ENCODE results near the gene CNTNAP5.

CNTNAP5 gene

DNA sequence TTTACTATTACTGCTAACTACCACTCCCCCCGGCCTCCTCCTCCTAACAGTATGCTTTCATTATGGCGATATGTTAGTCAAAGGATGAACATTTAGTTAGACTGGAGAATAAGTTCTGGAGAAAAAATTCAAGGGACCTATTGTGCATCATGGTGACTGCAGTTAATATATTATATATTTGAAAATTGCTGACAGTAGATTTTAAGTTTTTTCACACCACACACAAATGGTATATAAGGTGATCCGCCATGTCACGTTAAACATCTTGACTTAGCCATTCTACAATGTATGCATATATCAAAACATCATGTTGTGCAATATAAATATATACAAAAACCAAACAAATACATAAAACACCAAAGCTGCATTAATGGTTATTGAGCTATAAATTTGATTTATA is 873.7 kb downstream of the CNTNAP5 start:
- DNase-seq (no peak), ATAC-seq (no peak)

DNA sequence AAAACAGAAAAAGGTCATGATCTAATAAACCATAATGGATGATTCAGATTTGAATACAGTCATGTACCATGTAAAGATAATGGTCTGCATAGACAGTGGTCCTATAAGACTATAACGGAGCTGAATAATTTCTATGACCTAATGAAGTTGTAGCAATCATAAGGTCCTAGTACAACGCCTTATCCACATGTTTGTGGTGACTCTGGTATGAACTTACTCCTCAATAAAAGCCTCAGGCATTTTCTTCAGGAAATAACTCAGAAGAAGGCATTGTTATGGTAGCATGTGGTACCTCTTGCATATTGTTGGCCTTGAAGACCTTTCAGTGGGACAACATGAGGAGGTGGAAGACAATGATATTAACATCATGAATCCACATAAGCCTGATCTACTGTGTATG is 883.3 kb downstream of the CNTNAP5 start:
- ATAC-seq (no peak), DNase-seq (no peak)

DNA sequence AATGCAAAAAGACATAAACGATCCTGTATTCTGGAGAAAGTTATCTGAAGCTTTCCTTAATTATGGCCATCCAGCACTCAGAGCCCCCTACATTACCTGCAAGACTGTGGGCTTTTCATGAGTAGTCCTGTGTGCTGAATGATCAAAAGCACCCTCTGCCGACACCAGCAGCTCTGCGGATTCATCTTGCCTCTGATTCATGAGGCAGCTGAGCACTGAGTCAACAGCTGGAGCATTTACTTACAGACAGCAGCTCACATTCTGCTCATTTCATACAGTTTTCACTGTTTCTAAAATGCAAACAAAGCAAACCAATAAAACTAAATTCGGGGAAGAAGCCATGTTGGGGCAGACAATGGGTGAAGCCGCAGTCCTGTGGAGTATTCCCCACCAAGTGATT is 886.5 kb downstream of the CNTNAP5 start:
- DNase-seq, result no peak
- no peak for ATAC-seq

GRCh38 chr2:124913868-124914267 is 888.8 kb downstream of the CNTNAP5 start:
- DNase-seq, result no peak
- ATAC-seq, result no peak

DNA sequence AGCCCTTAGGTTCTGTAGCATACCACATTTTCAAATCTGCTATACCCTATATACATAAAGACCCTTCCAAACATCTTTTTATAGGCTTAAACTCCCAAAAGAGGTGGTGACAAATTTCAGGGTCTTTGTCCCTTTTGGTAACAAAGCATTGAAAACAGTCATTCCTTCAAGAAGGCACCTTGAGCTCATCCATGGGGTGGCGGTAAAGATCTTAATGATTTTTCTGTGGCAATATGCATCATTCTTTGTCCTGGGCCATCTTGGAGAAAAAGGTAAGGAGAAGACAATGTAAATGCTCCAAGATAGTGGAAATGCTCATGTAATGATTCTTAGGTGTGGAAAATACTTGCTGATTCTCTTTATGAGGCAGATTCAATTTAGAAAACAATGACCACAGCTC is 890.5 kb downstream of the CNTNAP5 start:
- DNase-seq (no peak), ATAC-seq (no peak)

- DNase-seq, result no peak
- ATAC-seq, result no peak
Measured at GRCh38 chr2:124919296-124919695, 894.2 kb downstream of the CNTNAP5 start.

- DNase-seq (no peak), ATAC-seq (no peak)
Measured at GRCh38 chr2:124920448-124920847, 895.4 kb downstream of the CNTNAP5 start.

GRCh38 chr2:124921191-124921590 is 896.1 kb downstream of the CNTNAP5 start:
- DNase-seq (no peak), ATAC-seq (no peak)

GRCh38 chr2:124923097-124923496 is 898.0 kb downstream of the CNTNAP5 start:
- ATAC-seq (no peak), DNase-seq (no peak)

- DNase-seq, result no peak
- no peak for ATAC-seq
Measured at GRCh38 chr2:124933883-124934282, 908.8 kb downstream of the CNTNAP5 start.

DNA sequence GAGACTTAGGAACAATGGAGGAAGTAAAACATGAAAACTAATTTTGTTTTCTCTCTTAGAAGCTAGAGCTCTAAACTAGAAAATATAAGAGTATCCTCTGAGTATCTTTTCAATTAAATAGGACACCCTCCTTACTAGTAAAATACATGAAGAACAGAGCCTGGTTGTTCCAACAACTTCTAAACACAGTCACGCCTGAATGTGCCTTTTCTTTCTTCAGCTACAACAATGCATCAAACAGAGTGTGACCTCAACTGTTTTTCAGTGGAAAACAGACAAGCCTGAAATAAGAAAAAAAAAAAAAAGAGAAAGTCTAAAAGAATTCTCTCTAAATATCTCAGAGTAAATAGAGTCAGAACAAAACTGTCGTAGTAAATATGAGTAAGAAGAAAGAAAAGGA is 928.8 kb downstream of the CNTNAP5 start:
- no peak for DNase-seq
- ATAC-seq, result no peak

- ATAC-seq, result no peak
- no peak for DNase-seq
Measured at GRCh38 chr2:124959581-124959980, 934.5 kb downstream of the CNTNAP5 start.

DNA sequence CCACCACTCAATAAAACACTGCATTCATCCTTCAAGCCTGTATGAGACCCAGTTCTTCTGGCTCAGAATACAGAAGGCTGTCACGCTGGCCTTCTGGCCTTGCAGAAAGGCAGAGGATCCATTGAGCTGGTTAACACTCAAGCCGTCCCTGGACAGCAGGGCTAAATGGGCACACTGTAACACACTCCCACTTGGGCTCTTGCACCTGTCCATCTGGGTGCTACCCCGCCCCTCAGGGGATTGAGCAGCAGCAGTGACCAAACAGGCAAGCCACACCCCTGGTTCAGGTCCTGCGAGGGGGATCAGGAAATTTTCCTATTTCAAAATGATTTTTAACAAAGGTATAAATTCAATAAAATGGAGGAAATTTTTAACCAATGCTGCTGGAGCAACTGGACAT is 936.0 kb downstream of the CNTNAP5 start:
- no peak for ATAC-seq
- no peak for DNase-seq

All from stimulated activated naive CD8-positive, alpha-beta T cell treated with anti-CD3 and anti-CD28 coated beads, Interleukin-15, Interleukin-2, amounts not matched to agents 100 U/mL and 50 U/mL, for 24 hours (primary cell).